NCI-H1048 (cell line): Measurements from ENCODE around the gene HDAC4.

ENCODE experiments used
- DNase-seq: peaks from one replicate; lab custom pipeline; 2025; lab: John Stamatoyannopoulos, UW

HDAC4 gene

GRCh38 chr2:239253701-239254436 lies 147.0 kb downstream of the HDAC4 start:
- no peak for DNase-seq

GRCh38 chr2:239253264-239253663 lies 147.6 kb downstream of the HDAC4 start:
- no peak for DNase-seq

- no peak for DNase-seq
These were observed 148.0 kb downstream of the HDAC4 start for GRCh38 chr2:239252801-239253200.

- no peak for DNase-seq
These were observed 148.4 kb downstream of the HDAC4 start for GRCh38 chr2:239252393-239252792.

- DNase-seq = no peak
These were observed 148.8 kb downstream of the HDAC4 start for GRCh38 chr2:239251971-239252370.

GRCh38 chr2:239250216-239251081 lies 150.4 kb downstream of the HDAC4 start:
- DNase-seq = no peak

GRCh38 chr2:239249776-239250175 lies 151.0 kb downstream of the HDAC4 start:
- no peak for DNase-seq

- DNase-seq = no peak
These were observed 151.8 kb downstream of the HDAC4 start for GRCh38 chr2:239249048-239249447.

GRCh38 chr2:239247401-239248245 lies 153.2 kb downstream of the HDAC4 start:
- no peak for DNase-seq

GRCh38 chr2:239246723-239247122 lies 154.1 kb downstream of the HDAC4 start:
- DNase-seq = peak; percentile 62

GRCh38 chr2:239245872-239246721 lies 154.7 kb downstream of the HDAC4 start:
- DNase-seq = no peak

- DNase-seq = no peak
These were observed 155.7 kb downstream of the HDAC4 start for GRCh38 chr2:239245107-239245506.

GRCh38 chr2:239244625-239245024 lies 156.2 kb downstream of the HDAC4 start:
- no peak for DNase-seq

- no peak for DNase-seq
These were observed 159.3 kb downstream of the HDAC4 start for GRCh38 chr2:239241431-239241960.

- no peak for DNase-seq
These were observed 160.4 kb downstream of the HDAC4 start for GRCh38 chr2:239240414-239240881.

GRCh38 chr2:239239607-239240413 lies 161.0 kb downstream of the HDAC4 start:
- DNase-seq = no peak

- DNase-seq = no peak
These were observed 161.8 kb downstream of the HDAC4 start for GRCh38 chr2:239238839-239239606.

GRCh38 chr2:239238381-239238780 lies 162.4 kb downstream of the HDAC4 start:
- no peak for DNase-seq

GRCh38 chr2:239236808-239237205 lies 164.0 kb downstream of the HDAC4 start:
- DNase-seq = no peak
